HG02588 (cell line): Measurements from ENCODE around the gene CCN6.

ENCODE experiments used
- ATAC-seq: cut with Tn5 transposase; IDR thresholded peaks from one replicate; pipeline ENCODE4 v1.9.1; 2021; ENCODE audit warnings: mild to moderate bottlenecking, moderate library complexity; ENCODE audit not compliant: unreplicated experiment

Gene CCN6

DNA sequence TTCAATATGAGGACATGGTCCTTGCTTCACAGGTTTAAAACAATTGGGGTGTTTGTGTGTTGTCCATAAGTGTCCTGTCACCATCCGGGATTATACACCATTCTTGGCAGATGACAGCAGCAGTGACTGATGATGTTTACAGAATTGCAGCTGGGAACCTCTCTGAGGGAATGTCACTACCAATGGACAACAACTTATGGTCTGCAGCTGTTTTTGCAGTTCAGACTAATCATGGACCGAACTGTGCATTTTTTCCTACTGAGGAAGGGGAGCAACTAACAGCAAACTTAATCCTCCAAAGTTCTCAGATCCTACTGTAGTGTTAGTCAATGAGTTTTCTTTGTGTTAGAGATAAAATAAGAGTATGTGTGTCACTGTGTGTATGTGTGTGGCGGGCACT is 59.5 kb downstream of the CCN6 start:
- ATAC-seq = no peak

DNA sequence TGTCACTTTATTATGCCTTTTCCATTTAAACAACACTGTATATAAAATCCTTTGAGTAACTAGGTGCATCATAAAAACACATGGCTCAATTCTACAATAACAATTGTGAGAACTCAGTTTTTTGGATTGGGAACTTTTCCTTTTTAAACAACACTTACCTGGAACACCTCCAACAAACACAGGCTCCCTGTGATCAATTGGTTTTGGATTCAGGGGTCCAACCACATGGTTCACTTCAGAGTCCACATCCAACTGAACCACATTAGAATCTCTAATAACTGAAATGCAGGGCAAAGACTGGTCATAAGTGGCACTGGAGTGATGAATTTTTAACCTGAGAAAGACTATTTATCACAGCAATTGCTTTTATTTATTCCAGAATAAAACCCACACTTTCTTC is 60.0 kb downstream of the CCN6 start:
- no peak for ATAC-seq

DNA sequence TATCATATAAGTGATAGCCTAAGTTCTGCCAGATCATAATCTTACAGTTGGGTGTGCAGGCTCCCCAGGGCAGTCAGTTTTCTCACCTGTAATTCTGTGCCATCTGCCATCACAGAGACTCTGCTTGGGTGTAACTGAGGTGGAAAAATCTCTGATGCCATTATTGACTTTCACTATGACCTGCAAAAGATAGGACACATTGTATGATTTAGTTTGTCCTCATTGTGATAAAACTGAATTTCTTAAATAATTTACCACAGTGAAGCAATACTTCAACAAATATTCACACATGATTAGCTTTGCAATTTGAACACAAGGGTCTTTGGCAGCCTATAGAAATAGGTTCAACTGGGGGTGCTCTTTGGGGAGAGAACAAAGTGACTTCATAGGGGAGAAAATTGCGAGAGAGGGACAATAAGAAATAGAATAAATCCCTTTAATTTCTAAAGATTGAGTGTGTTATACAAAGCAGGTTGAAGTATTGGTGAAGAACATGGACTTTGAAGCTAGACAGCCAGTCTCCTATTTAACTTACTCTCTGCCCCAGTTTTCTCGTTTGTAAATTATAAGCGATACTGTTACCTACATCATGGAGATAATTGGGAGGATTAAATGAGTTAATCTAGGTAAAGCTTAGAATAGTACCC is 60.8 kb downstream of the CCN6 start:
- ATAC-seq = no peak

DNA sequence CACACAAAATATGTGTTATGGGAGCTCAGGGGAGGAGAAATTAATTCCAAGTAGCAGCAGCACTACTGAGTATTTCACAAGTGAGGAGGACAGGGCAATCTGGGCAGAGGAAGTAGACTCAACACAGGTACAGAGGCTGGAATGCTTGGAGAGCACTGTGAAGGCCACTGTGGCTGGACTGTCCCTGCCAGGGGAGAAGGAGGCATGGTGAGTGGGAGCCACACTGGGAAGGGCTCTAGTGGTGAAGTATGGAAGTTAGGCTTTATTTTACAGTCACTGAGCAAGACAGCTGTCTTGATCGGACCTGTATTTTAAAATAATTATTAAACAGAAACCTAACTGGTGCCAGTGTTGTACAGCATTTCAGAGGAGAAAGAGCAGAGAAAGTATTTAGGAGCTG is 62.3 kb downstream of the CCN6 start:
- ATAC-seq = no peak

DNA sequence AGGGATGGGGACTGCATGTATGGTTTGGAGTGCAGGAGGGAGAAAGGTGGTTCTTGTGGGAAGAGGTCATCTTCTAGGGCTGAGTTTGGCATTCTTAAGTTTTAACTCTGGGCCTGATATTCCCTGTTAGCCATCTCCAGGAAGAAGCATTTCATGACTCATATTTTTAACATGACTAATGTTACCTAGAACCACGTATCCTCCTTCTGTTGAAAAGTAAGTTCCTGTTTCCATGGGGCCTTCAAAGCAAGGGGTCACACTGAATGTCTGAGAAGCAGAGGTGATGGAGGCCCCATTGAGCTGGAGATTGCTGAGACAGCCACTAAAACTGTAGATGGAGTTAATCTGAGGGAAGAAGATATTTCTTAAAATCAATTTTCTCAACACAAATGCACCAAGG is 63.6 kb downstream of the CCN6 start:
- ATAC-seq = no peak

DNA sequence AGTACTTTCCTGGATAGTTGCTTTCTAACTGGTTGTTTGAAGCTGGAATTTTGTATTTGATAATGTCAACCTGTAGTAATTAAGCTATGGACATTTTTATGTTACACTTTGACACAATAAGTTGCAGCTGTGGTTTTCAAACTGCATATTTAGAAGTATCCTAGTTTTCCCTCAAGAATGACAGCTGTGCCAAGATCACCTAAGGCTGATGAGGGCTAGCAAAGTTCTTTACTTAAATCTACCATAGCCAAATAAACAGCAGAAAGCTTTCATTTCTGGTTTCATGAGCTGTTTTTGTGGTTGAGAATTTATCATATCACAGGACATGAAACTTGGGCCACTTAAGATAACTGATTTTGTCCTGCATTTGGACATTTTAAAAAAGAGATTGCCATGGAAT is 64.1 kb downstream of the CCN6 start:
- ATAC-seq = no peak
